CD4-positive, alpha-beta memory T cell (primary cell): ENCODE results near the gene TMEM31. TPM values are rescaled to one million over a fixed set of nuclear protein-coding genes. Genes with fewer than 3 reads are reported as not detected.

Source experiments
- CTCF ChIA-PET: fragments of 350-600 bp; sonication (Branson Sonifier 250); formaldehyde crosslinking; loops from one replicate; lab custom pipeline; 2021; ENCODE audit warnings: inconsistent platforms; ENCODE audit not compliant: partially characterized antibody; lab: Charles Lee
- POLR2A ChIA-PET: fragments of 350-600 bp; sonication (Branson Sonifier 250); formaldehyde crosslinking; loops from one replicate; lab custom pipeline; 2021; ENCODE audit not compliant: partially characterized antibody; lab: Charles Lee
- DNase-seq, 5 donors: peaks; one replicate each; pipeline versions ENCODE4 v3.0.0 to v3.0.0-alpha.2; 2020 to 2022; ENCODE audit warnings: mixed read lengths in 1 of 5
- H3K27ac ChIP-seq: one replicate; pipeline ENCODE4 v1.7.0; 2013; ENCODE audit warnings: low read depth, low read length
- H3K27me3 ChIP-seq: 2 replicates; pipeline ENCODE4 v1.7.0; 2013; ENCODE audit warnings: mild to moderate bottlenecking, low read length, moderate library complexity; ENCODE audit not compliant: insufficient read depth
- H3K36me3 ChIP-seq: 2 replicates; pipeline ENCODE4 v1.7.0; 2013; ENCODE audit warnings: mild to moderate bottlenecking, low read length, moderate library complexity; ENCODE audit not compliant: insufficient read depth
- H3K4me1 ChIP-seq: 2 replicates; pipeline ENCODE4 v1.7.0; 2013; ENCODE audit warnings: mild to moderate bottlenecking, low read length, moderate library complexity; ENCODE audit not compliant: insufficient read depth
- H3K4me3 ChIP-seq, 2 donors: one replicate each; pipeline ENCODE4 v1.7.0; 2013; ENCODE audit warnings: low read length in 2 of 2, mild to moderate bottlenecking in 1 of 2
- H3K9me3 ChIP-seq, 2 donors: one replicate each; pipeline ENCODE4 v1.7.0; 2013; ENCODE audit warnings: low read length in 2 of 2, control low read depth in 1 of 2; ENCODE audit not compliant: control insufficient read depth in 1 of 2
- H3K27ac Mint-ChIP-seq, 7 donors: one replicate each; pipeline ENCODE4 v1.8.0; 2020 to 2021; ENCODE audit warnings: mixed read lengths in 7 of 7, mild to moderate bottlenecking in 6 of 7, inconsistent platforms in 3 of 7, moderate library complexity in 3 of 7
- H3K27me3 Mint-ChIP-seq, 2 donors: one replicate each; pipeline ENCODE4 v1.8.0; 2020 to 2021; ENCODE audit warnings: mixed read lengths in 2 of 2
- H3K36me3 Mint-ChIP-seq, 2 donors: one replicate each; pipeline ENCODE4 v1.8.0; 2020 to 2021; ENCODE audit warnings: mixed read lengths in 2 of 2, inconsistent platforms in 1 of 2, mild to moderate bottlenecking in 1 of 2
- H3K4me1 Mint-ChIP-seq, 4 donors: one replicate each; pipeline ENCODE4 v1.8.0; 2020 to 2021; ENCODE audit warnings: mixed read lengths in 4 of 4, mild to moderate bottlenecking in 1 of 4
- H3K4me3 Mint-ChIP-seq, 8 donors: one replicate each; pipeline ENCODE4 v1.8.0; 2020 to 2021; ENCODE audit warnings: mixed read lengths in 8 of 8, mild to moderate bottlenecking in 7 of 8, moderate library complexity in 6 of 8, inconsistent platforms in 3 of 8
- H3K9me3 Mint-ChIP-seq, 8 donors: one replicate each; pipeline ENCODE4 v1.8.0; 2020 to 2021; ENCODE audit warnings: mixed read lengths in 8 of 8, mild to moderate bottlenecking in 5 of 8, inconsistent platforms in 3 of 8, moderate library complexity in 1 of 8
- intact Hi-C: fragments of 100-400 bp; cut with micrococcal nuclease; formaldehyde crosslinking; loops from one replicate; pipeline ENCODE4 v1.15.1; 2023
- polyA plus RNA-seq, 2 donors: library from polyadenylated mRNA; unstranded; fragments of 300-500 nt; fragmentation: Illumina TruSeq; gene quantifications; one replicate each; pipeline ENCODE4 v1.2.3, GENCODE V29; 2021
- total RNA-seq, 2 experiments: library from RNA; stranded (reverse); gene quantifications; one replicate each; pipeline ENCODE4 v1.2.3, GENCODE V29; 2021

TMEM31 gene
- total and polyA plus RNA-seq, 4 experiments from 2014 or later: 0.39 TPM; not detected in 3

DNA sequence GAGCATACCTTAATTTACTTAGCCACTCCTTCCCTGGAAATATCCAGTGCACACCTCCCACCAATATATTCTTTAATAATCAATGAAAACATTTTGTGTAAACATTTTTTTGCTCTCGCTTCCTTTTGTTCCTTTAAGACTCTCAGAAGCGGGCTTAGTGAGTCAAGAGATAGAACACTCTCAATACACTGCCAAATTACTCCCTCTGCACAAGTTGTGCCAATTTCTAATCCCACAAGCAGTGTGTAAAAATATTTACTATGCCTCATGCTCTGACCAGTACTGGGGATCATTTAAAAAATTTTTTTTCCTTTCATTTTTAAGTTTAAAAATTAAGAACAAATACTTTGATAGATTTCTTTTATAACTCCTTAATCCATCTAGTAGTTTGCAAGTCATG is 29.3 kb upstream of the TMEM31 start:
- Mint-ChIP-seq H3K4me3 (no peak overlapping the region), H3K36me3 (peaks cover 17 to 57% of the 10 kb centered on the region in 2 donors), H3K27me3 (no peaks in the 10 kb centered on the region), H3K4me1 (peaks cover 0 to 15% (median 3%) of the 10 kb centered on the region in 4 donors), H3K27ac (no peak overlapping the region), H3K9me3 (no peaks in the 10 kb centered on the region)
- Histone ChIP-seq H3K27me3 (no peaks in the 10 kb centered on the region), H3K27ac (no peak overlapping the region), H3K4me3 (no peak overlapping the region), H3K9me3 (no peaks in the 10 kb centered on the region), H3K36me3 (peaks cover 28% of the 10 kb centered on the region), H3K4me1 (peaks cover 16% of the 10 kb centered on the region)
- intact Hi-C loops: loop anchor here (10.0 kb wide), 1 partner anchor 1747 kb away; the partner anchor contains the start of gene ZMAT1
- POLR2A ChIA-PET: no interaction called here
- no peak for DNase-seq
- CTCF ChIA-PET: no interaction called here

DNA sequence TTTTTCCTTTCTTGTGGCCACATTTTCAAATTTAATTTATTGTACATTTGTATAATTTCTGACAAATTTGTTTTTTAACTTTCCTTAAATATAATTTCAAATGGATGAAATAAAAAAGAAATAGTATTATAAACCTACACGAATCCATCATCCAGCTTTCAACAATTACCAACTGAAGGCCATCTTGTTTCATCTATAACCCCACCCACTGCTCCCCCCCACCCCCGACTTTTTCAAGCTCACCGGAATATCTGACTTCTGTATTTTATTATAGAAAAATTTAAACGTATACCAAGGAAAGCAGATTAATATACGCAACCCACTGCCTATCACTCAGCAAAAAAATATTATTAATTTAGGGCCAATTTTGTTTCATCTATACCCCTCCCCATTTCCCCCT is 25.3 kb upstream of the TMEM31 start:
- ChIA-PET CTCF (no interaction called here), POLR2A (interaction anchor here (3.1 kb wide), 1 partner anchor 472 kb away, joined by 15 read pairs; the partner anchor contains the start of gene SLC25A53)
- H3K9me3 Mint-ChIP-seq: no peaks in the 10 kb centered on the region
- Histone ChIP-seq H3K4me3 (peak overlapping the region in 1 of 2 donors; percentile 91), H3K27ac (peak overlapping the region; percentile 85), H3K27me3 (no peaks in the 10 kb centered on the region), H3K4me1 (peaks cover 21% of the 10 kb centered on the region), H3K36me3 (peaks cover 10% of the 10 kb centered on the region), H3K9me3 (no peaks in the 10 kb centered on the region)
- H3K27ac Mint-ChIP-seq: peak overlapping the region in 6 of 7 donors; percentile 79 to 90 (median 84)
- no peak for DNase-seq
- H3K4me1 Mint-ChIP-seq: peaks cover 0 to 15% (median 3%) of the 10 kb centered on the region in 4 donors
- peaks cover 8 to 32% of the 10 kb centered on the region in 2 donors for H3K36me3 Mint-ChIP-seq
- intact Hi-C loops: loop anchor here (5.0 to 10.0 kb wide), 2 partner anchors 1528 to 1751 kb away; partner anchors contain the start of genes BEX5 and ZMAT1
- no peaks in the 10 kb centered on the region for H3K27me3 Mint-ChIP-seq
- peak overlapping the region in 7 of 8 donors; percentile 74 to 83 (median 79) for H3K4me3 Mint-ChIP-seq

DNA sequence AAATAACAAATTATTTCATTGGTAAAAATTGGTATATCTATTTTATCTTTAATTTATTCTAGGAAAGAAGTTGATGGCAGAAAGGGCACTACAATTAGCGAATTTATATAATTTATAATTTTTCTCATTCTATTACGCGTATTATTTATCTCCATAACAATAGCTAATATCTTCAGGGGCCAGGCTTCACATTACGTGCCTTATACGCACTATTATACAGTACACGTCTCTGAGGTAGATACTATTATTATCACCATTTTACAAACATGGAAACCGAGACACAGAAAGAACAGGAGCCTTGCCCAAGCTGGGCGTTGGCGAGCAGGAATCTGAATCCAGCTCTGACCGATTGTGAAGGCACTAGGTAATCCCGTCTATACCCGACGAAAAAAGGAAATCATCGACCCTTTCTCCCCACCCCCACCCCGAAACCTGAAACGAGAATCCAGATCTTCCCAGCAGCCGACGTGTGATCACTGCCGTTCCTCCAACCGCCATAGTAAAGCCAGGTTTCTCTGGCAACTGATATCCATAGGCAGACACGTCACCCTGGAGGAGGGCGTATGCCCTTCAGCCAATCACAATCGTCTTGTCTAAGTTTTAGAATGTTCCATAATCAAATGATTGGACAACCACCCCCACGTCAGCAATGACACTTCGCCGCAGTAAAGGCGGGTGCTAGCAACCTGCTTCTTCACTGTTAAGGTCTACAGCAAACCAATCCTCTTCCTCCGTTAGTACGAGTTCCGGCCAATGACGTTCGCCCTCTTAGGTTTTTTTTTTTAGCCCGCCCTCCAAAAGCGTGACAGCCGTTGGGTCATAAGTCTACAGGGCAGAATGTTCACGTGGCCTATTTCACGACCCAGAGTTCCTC is 24.3 kb upstream of the TMEM31 start, which contains the start of gene MORF4L2:
MORF4L2 (minus strand) TSS at position 501 of the 874 bp plus-strand sequence. CDS start 9,672 bp downstream, outside the sequence.
- POLR2A ChIA-PET: interaction anchor here (0.6 to 3.1 kb wide), 10 partner anchors 57 to 1754 kb away, joined by 3 to 15 read pairs (median 4); partner anchors contain the start of genes SLC25A53, TCEAL1, TCEAL3 and ZCCHC18

DNA sequence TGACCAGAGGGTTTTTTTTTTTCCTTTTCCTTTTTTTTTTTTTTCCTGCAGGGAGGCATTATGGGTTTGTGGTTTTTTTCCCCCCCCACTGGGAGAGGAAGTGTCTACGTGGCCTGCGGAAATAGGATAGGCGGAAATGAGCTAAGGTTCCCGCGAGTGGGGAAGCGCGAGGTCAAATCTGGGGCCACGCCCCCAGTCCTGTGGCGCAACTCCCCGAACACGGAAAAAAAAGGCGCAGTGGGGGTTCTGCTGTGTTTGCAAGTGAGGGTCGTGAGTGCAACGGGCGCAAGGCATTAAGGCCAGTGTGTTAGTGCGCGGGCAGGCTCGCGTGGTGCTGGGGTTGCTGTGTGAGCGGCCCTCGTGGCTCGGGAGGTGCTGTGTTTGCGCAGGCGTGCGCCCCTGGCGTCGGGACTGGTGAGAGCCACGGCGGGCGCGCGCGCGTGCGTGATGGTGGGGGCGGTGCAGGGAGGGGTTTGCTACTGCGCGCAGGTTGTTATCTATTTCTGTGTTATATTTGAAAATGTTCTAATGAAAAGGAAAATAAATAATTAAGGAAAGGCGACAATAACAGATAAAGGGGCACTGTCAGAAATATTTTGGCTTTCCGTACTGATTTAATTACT is 23.5 kb upstream of the TMEM31 start:
- intact Hi-C loops: loop anchor here (1.0 to 10.0 kb wide), 7 partner anchors 58 to 1752 kb away; partner anchors contain the start of genes BEX4, BEX5, FAM199X and TCEAL1
- H3K4me3 Mint-ChIP-seq: no peak overlapping the region
- no peaks in the 10 kb centered on the region for H3K9me3 Mint-ChIP-seq
- peaks cover 0 to 15% (median 3%) of the 10 kb centered on the region in 4 donors for H3K4me1 Mint-ChIP-seq
- CTCF ChIA-PET: interaction anchor here (1.0 kb wide), 1 partner anchor 20 kb away, joined by 5 read pairs; no protein-coding TSS in a partner anchor
- peak; percentile 87 to 91 (median 90) for DNase-seq
- Histone ChIP-seq H3K9me3 (no peaks in the 10 kb centered on the region), H3K4me3 (peak overlapping the region; percentile 91 to 94), H3K27ac (peak overlapping the region; percentile 85), H3K4me1 (peaks cover 21% of the 10 kb centered on the region), H3K27me3 (no peaks in the 10 kb centered on the region), H3K36me3 (peaks cover 10% of the 10 kb centered on the region)
- no peak overlapping the region for H3K27ac Mint-ChIP-seq
- POLR2A ChIA-PET: interaction anchor here (0.6 to 3.1 kb wide), 10 partner anchors 58 to 1755 kb away, joined by 3 to 15 read pairs (median 4); partner anchors contain the start of genes SLC25A53, TCEAL1, TCEAL3 and ZCCHC18
- H3K27me3 Mint-ChIP-seq: no peaks in the 10 kb centered on the region
- peaks cover 8 to 21% of the 10 kb centered on the region in 2 donors for H3K36me3 Mint-ChIP-seq

More for the DNA sequence above, 24.3 kb upstream of the TMEM31 start, which contains the start of gene MORF4L2:
- Histone ChIP-seq H3K36me3 (peaks cover 10% of the 10 kb centered on the region), H3K27me3 (no peaks in the 10 kb centered on the region), H3K4me3 (peak within 1 kb of the TSS; percentile 91 to 94), H3K4me1 (peaks cover 21% of the 10 kb centered on the region), H3K9me3 (no peaks in the 10 kb centered on the region), H3K27ac (peak within 1 kb of the TSS; percentile 85)
- Mint-ChIP-seq H3K27me3 (no peaks in the 10 kb centered on the region), H3K4me1 (peaks cover 0 to 15% (median 3%) of the 10 kb centered on the region in 4 donors), H3K36me3 (peaks cover 8 to 23% of the 10 kb centered on the region in 2 donors), H3K9me3 (no peaks in the 10 kb centered on the region), H3K4me3 (peak within 1 kb of the TSS in 7 of 8 donors; percentile 74 to 83 (median 79)), H3K27ac (peak within 1 kb of the TSS; percentile 5 to 90 (median 84))
- intact Hi-C loops: loop anchor here (1.0 to 10.0 kb wide), 8 partner anchors 58 to 1752 kb away; partner anchors contain the start of genes BEX4, BEX5, FAM199X and TCEAL1
- CTCF ChIA-PET: interaction anchor here (0.7 to 1.0 kb wide), 2 partner anchors 20 to 137 kb away, joined by 5 read pairs; no protein-coding TSS in a partner anchor
- peak; percentile 84 to 98 (median 94) for DNase-seq

DNA sequence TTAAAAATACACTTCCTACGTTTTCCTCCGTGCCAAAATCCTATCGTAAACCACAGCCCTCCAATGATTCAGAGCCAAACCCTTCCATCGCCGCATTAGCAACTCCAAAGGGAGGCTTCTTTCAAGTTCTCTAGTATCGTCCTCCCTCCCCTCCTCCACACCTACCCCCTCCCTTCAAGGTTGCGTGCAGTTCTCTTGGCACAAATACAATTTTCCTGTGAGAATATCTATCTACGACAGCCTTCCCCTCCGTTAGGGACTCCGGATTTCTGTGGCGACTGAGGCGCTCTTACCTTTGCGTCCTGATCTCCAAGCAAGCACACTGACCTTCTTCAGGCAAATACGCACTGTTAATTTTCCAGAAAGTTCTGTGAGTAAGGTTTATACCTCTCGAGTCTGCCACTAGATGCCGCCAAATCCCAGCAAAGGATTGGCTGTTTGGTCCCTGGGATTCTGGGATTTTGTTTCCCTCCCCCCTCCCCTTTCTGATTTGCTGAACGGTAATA is 23.0 kb upstream of the TMEM31 start:
- H3K27me3 ChIP-seq: no peaks in the 10 kb centered on the region
- no peaks in the 10 kb centered on the region for H3K9me3 Mint-ChIP-seq
- peak overlapping the region; percentile 85 for H3K27ac ChIP-seq
- intact Hi-C loops: loop anchor here (1.0 to 10.0 kb wide), 7 partner anchors 59 to 1753 kb away; partner anchors contain the start of genes BEX4, BEX5, FAM199X and TCEAL1
- ChIA-PET CTCF (interaction anchor here (1.0 kb wide), 1 partner anchor 21 kb away, joined by 5 read pairs; no protein-coding TSS in a partner anchor), POLR2A (interaction anchor here (0.7 to 3.1 kb wide), 7 partner anchors 58 to 1755 kb away, joined by 3 to 15 read pairs (median 4); partner anchors contain the start of genes SLC25A53, TCEAL1, ZCCHC18 and ZMAT1)
- peak overlapping the region; percentile 91 to 94 for H3K4me3 ChIP-seq
- peaks cover 8 to 17% of the 10 kb centered on the region in 2 donors for H3K36me3 Mint-ChIP-seq
- peaks cover 10% of the 10 kb centered on the region for H3K36me3 ChIP-seq
- no peak overlapping the region for H3K27ac Mint-ChIP-seq
- no peaks in the 10 kb centered on the region for H3K9me3 ChIP-seq
- H3K4me3 Mint-ChIP-seq: no peak overlapping the region
- H3K4me1 ChIP-seq: peaks cover 21% of the 10 kb centered on the region
- no peaks in the 10 kb centered on the region for H3K27me3 Mint-ChIP-seq
- H3K4me1 Mint-ChIP-seq: peaks cover 0 to 15% (median 3%) of the 10 kb centered on the region in 4 donors
- peak; percentile 39 to 70 (median 54) for DNase-seq

DNA sequence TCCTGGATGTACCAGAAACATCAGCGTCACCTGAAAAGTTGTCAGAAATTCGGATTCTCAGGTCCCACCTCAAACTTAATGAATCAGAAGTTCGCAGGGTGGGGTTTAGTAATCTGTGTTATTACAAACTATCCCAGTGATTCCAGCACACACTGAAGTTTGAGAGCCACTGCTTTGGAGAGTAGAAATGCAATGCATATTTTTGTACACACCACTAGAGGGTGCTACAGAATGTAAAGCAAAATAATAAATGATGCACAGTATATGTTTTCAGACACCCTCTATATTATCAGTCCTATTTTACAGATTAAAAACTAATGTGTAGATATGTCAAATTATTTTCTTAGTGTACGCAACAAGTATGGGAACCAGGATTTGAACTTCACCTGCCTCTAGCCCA is 21.8 kb upstream of the TMEM31 start:
- Histone ChIP-seq H3K9me3 (no peaks in the 10 kb centered on the region), H3K27me3 (no peaks in the 10 kb centered on the region), H3K4me3 (no peak overlapping the region), H3K36me3 (peaks cover 7% of the 10 kb centered on the region), H3K27ac (no peak overlapping the region), H3K4me1 (peaks cover 21% of the 10 kb centered on the region)
- Mint-ChIP-seq H3K27me3 (no peaks in the 10 kb centered on the region), H3K36me3 (peaks cover 3 to 13% of the 10 kb centered on the region in 2 donors), H3K4me1 (peaks cover 0 to 11% (median 3%) of the 10 kb centered on the region in 4 donors), H3K27ac (no peak overlapping the region), H3K9me3 (no peaks in the 10 kb centered on the region), H3K4me3 (peak overlapping the region in 1 of 8 donors; percentile 46)
- ChIA-PET POLR2A (no interaction called here), CTCF (interaction anchor here (0.7 kb wide), 1 partner anchor 8 kb away, joined by 3 read pairs; no protein-coding TSS in a partner anchor)
- DNase-seq: peak in 4 of 5 donors; percentile 26 to 41 (median 36)
- intact Hi-C loops: loop anchor here (1.0 to 10.0 kb wide), 3 partner anchors 128 to 1754 kb away; partner anchors contain the start of genes BEX5 and ZMAT1
